HUDEP-2 (cell line): ENCODE data around the gene OR6C2.
"Not testable (repeated sequence)": the region's sequence is repeated elsewhere in the genome, so short reads cannot be mapped to it uniquely, and the experiment has no call there.

Experiments
- DNase-seq, 76 experiments: peaks; one replicate each; lab custom pipeline; 2025; ENCODE audit not compliant: unreplicated experiment in 76 of 76; lab: John Stamatoyannopoulos, UW

OR6C2 gene

DNA sequence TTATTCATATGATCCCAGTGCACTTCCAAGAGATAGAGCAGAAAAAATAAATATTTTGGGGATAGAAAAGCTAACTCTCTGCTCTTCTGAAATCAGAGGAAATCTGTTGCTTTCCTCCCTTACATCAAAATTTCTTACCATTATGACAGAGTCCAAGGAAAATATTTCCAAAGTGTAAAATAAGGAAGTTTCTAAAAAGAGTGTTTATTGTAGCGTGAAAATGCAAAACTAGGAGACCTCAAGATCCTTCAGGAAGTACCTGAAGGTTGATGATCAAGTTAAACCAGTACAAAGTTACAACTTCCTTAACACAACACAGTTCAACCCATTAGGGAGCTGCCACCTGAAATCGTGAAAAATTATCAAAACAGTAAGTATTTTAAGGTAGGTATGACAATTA is at the start of gene OR6C2:
Gene OR6C2 (plus strand): TSS at position 301 of the 400 bp plus-strand sequence. CDS start 8,138 bp downstream, outside the sequence.
- DNase-seq: no peak

DNA sequence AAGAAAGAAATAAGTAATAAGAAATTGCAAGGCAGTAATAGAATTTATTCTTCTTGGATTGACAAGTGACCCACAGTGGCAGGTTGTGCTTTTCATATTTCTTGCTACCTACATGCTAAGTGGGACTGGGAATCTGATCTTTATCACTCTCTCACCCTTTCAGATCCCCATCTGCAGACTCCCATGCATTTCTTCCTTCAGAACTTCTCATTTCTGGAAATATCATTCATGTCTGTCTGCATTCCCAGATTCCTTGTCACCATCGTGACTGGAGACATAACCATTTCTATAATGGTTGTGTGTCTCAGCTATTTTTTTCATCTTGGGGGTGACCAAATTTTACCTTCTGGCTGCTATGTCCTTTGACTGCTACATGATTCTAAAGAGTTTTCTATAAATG is 47.5 kb upstream of the OR6C2 start:
- DNase-seq: no peak

DNA sequence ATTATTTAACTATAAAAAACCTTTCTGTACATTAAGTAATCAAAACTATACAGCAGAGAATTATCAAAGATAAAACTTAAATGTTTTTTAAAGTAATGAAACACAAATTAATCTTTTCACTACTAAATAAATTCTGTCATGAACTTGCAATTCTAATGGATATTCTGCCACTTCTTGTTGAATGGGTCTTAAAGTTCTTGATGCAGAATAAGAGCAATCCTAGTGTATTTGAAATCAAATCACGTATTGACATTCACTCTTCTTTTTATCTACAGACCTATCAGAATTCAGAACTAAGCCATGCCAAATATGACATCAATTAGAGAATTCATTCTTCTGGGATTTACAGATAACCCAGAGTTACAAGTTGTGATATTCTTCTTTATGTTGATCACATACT is 43.6 kb upstream of the OR6C2 start, which contains the start of gene OR6C65:
Gene OR6C65 (plus strand): TSS at position 301 of the 400 bp plus-strand sequence. CDS start 0 bp downstream, at position 301.
- no peak for DNase-seq

DNA sequence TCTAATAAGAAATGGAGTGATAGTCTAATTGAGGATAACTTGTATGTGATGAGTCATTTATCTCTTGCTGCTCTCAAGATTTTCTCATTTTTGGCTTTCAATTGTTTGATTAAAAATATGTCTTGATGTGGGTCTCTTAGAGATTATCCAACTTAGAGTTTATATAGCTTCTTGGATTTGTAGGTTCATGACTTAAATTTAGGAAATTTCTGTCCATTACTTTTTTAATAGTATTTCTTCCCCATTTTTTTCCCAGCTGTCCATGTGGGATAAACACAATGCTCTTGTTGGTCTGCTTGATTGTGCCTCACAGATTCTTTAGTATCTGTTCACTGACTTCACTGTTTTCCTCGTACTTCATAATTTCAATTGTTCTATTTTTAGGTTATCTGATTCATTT is 36.0 kb upstream of the OR6C2 start:
- no peak for DNase-seq

DNA sequence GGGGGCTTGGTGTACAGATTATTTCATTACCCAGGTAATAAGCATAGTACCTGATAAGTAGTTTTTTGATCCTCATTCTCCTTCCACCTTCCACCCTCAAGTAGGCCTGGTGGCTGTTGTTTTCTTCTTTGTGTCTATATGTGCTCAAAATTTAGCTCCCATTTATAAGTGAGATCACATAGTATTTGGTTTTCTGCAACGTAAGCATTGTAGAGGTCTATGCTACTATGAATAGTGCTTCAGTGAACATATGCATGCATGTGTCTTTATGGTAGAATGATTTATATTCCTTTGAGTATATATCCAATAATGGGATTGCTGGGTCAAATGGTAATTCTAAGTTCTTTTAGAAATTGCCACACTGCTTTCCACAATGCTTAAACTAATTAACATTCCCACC is 34.7 kb upstream of the OR6C2 start:
- not testable (repeated sequence) for DNase-seq

DNA sequence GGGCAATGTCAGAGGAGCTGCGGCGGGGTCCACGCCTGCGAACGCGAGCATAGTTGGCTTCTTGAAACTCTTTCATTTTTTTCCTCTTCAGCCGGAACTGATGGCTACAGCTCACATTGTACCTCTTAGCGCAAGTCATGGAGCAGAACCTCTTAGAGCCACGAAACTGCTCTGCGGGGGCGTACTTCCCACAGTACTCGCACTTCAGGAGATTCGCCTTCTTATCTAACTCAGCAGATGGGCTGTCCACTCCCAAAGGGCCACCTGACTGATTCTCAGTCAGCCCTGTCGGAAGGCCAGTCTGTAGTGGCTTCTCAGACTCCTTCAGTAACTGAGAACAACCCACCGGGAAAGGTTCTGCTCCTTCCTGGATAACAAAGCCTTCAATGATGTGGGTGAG is 31.7 kb upstream of the OR6C2 start:
- DNase-seq: not testable (repeated sequence)

DNA sequence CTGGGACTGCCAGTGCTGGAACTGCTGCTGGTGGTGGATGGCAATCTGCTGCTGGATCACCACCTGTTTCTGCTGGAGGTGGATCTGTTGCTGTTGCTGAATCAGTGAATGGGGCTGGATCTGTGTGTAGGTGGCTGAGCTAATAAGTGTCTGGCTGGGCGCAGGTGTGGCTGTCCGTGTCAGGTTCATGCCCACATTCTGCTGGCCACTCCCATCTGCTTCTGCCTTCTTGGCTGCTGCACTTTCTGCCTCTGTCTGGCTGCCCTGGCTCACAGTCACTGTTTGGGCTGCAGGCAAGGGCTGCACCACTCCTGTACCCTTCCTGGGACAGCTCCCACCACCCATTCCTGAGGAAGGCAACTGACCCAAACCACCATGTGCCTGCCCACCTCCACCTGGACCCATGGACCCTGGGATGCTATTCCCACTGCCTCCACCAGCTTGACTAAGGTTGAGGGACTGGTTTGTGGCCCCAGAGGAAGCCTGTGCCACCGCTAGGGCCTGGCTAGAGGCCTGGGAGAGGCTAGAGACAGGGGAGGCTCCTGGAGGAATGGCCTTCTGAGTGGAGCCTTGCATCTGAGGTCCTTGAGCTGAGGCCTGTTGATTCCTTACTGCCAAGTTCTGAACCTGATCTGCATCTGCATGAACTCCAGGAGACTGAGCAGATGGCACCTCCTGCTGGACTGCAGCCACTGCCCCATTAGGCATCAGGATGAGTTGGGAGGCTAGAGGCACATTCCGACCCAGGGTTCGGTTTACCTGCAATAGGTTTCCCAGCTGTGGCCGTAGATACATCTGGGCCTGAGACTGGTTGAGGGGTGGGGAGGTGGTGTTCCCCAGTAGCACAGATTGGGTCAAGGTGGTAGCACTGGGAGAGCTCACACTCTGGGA is 30.1 kb upstream of the OR6C2 start:
- not testable (repeated sequence) for DNase-seq

DNA sequence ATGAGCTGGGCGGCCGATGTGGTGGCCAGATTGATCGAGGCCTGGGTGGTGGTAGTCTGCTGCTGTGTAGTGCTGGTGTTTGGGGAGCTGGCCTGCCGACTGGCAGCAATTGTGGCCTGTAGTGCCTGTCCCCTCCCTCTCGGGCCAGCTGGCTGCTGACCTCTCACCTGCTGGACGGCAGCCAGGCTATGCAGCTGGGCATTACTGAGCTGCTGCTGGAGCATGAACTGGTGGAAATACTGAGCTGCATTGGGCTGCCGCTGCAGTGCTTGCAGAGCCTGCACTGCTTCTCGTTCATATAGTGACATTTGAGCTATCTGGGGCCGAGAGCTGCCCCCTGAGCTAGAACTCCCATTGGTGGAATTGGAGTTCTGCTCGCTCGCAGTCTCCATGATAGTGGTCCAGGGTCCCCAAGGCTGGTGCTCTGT is 29.5 kb upstream of the OR6C2 start:
- not testable (repeated sequence) for DNase-seq

DNA sequence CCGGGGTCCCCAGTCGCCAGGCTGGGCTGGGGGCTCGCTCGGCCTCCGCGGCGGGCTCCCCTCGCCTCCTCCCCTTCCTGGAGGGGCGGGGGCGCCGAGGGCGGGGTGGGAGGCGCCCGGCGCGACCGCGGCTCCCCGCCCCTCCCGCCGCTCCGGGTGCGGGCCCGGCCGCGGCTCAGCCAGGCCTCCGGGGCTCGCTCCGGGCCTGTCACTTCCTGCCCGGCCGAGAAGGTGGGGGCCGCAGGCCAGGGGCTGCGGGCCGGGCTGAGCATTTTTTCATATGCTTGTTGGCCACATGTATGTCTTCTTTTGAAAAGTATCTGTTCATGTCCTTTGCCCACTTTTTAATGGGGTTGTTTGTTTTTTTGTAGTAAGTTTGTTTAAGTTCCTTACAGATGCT is 29.0 kb upstream of the OR6C2 start:
- not testable (repeated sequence) for DNase-seq

DNA sequence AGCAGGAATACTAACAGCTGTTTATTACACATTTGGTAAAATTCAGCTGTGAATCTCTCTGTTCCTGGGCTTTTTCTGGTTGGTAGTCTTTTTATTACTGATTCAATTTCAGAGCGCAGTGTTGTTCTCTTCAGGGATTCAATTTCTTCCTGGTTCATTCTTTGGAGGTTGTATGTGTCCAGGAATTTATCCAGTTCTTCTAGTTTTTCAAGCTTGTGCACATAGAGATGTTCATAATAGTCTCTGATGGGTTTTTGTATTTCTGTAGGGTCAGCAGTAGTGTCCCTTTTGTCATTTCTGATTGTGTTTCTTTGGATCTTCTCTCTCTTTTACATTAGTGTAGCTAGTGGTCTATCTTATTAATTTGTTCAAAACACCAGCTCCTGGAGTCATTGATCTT is 26.9 kb upstream of the OR6C2 start:
- no peak for DNase-seq

DNA sequence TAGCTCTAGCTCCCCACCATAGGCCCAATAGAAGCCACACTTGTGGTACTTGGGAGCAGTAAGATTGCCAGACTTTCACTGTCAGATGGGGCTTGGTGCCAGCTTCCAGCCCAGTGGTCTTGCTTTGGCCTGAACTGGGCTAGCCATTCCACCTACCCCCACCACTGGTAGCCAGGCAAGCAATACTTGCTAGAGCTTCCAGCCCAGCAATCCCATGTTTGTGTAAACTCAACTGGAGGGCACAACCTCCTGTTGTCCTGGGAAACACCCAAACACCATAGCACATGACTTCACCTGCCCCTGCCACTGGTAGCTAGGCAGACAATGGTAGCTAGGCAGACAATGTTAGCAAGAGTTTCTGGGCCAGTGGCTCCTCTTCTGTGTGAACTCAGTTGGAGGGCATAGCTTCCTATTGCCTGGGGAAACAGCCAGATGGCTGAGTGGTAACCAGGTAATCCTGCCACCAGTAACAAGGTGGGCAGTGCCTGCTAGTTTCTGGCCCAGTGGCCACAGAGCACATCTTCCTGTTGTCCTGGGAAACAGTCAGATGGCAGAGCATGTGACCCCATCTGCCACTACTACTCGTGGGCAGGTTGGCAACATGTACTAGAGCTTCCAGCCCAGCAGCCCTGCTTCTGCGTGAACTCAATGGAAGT is 23.4 kb upstream of the OR6C2 start:
- no peak for DNase-seq

DNA sequence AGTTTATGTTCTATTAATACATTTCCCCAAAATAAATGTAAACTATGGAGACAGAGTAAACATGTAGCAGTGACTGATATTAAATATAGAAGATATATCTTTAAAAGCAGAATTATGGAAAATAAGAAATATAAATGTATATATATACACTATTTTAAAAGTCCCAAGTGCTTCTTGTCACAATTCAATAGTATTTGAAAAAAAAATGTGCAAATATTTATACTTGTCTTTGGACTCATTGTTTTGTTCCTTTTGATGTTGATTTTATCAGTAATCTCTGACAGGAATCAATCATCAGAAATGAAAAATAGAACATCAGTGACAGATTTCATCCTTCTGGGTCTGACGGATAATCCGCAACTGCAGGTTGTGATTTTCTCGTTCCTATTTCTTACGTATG is 17.9 kb upstream of the OR6C2 start, which contains the start of gene OR6C76:
Gene OR6C76 (plus strand): TSS at position 301 of the 400 bp plus-strand sequence. CDS start 0 bp downstream, at position 301.
- no peak for DNase-seq

DNA sequence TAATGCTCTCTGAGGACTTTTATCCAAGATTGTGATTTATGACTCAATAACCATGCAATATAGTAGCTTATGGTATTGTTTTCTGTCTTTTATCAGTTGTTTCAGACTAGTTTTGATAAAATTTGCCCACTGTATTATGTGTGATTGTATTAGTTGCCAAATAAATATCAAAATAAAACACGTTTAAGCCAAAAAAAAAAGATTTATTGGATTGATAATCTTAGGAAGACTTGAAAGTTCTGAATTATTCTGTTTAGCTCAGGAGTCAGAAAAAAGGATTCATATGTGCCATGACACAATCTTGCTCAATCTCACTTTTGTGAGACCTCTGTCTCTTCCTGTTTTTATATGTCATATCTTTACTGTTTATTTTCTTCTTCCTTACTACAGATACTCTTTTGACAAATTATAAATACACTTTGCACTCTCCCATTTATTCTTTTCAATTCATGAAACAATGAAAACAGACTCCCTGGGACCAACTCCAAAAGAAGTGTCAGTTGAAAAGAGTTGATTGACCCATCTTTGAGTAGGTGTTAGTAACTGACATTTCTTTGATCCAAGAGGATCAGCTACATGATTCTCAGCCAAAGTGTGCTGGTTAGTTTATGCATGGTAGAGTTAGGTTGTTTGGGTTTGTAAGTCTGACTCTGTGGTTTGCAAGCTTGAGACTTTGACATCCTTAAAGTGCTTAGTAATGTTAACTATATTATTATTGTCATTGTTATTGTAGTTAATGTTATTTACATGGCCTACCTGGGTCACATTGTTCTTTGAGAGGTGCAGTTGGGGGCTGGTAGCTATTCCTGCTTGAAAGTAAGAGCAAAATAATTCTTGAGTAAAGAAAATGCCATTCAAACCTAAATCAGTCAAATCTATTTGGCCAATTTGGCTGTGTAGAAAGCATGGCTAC is 15.3 kb upstream of the OR6C2 start:
- no peak for DNase-seq

DNA sequence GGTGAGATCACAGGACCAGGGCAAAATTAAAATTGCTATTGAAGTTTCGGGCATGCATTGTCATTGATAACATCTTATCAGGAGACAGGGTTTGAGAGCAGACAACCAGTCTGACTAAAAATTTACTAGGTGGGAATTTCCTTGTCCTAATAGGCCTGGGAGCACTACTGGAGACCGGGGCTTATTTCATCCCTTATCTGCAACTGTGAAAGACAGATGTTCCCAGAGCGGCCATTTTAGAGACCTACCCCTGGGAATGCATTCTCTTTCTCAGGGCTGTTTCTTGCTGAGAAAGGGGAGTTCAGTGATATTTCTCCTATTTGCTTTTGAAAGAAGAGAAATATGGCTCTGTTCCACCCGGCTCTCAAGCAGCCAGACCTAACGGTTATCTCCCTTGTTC is 2.6 kb upstream of the OR6C2 start:
- not testable (repeated sequence) for DNase-seq

DNA sequence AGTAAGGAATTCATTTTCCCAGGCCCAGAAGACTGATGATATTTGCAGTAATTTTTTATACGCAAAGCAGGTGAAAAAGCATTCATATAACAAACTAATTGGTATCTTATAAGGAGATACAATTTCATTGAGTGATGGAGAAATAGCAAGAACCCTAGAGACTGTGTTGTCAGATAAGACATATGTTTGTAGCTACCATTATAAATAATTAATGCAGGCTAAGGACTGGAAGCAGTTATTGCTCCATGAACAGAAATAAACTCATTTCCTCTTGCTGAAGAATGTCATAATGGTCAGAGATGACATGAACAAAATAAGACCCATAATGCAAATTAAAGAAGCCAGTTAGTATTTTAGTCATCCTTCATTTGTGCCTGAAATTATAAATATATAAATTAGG is 1.5 kb downstream of the OR6C2 start:
- DNase-seq: no peak

DNA sequence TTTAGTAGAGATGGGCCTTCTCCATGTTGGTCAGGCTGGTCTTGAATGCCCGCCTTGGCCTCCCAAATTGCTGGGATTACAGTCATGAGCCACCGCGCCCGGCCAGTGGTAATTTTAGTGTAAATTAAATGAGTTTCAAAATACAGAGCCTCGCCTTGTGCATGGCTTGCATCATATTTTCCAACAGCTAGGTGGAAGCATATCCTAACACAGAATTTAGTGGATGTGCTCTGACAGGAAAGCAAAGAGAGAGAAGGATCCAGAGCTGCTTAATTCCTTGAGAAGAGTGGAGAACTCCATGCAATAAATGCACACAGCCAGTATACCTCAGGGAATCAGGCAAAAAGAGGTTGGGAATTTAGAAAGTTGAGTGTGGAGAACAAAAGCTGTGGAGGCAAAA is 2.5 kb downstream of the OR6C2 start:
- no peak for DNase-seq

DNA sequence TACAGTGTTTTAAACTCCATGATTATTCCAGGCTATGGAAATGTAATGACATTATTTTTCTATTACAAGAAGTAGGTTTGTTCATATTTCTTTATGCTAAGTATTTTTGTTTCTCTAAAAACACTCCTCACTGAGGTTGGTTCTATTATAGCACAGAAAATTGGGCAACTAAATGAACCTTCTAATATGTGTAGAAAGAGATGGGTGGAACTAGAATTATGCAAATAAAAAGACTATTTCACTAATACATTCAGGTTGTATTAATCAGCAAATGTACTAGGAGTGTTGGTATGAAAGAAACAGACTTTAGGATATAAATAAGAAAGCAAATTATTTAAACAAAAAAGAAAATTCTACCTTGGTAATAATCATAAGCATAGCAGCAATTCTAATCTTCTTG is 4.9 kb downstream of the OR6C2 start:
- DNase-seq: no peak

DNA sequence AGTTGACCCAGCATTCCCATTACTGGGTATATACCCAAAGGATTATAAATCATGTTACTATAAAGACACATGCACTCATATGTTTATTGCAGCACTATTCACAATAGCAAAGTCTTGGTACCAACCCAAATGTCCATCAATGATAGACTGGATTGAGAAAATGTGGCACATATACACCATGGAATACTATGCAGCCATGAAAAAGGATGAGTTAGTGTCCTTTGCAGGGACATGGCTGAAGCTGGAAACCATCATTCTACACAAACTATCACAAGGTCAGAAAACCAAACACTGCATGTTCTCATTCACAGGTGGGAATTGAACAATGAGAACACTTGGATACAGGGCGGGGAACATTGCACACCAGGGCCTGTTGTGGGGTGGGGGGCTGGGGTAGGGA is 21.1 kb downstream of the OR6C2 start:
- DNase-seq: not testable (repeated sequence)

DNA sequence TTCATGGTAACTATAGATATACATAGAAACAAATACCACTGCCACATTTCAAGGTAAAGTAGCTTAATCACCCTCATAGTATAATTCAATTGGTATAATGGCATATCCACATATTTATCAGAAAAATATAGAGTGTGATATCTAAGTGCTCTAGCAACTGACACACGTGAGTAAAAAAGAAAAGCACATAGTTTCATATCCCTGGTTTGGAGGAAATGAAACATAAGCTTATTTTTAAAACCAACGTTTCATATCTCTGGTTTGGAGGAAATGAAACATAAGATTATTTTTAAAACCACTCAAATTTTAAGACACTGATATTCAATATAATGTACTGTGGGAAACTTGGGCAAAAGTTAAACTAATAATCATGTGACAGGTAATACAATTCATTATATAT is 24.0 kb downstream of the OR6C2 start:
- no peak for DNase-seq

DNA sequence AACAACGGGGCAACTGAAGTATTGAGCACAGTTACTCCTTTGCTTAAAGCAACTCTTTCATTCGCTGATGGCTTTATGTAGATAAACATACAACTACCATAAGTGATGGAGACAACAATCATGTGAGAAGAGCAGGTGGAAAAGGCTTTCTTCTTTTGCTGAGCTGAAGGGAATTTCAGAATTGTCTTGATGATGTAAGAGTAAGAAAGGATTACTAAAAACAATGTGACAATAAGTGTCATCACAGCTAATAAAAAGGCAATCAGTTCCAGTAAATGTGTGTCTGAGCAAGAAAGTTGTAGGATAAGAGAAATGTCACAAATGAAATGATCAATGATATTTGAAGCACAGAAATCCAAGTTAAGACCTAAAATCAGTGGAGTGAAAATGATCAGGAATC is 25.4 kb downstream of the OR6C2 start:
- DNase-seq: no peak
